Measurements from ENCODE around the gene DNM2.

Gene DNM2

DNA sequence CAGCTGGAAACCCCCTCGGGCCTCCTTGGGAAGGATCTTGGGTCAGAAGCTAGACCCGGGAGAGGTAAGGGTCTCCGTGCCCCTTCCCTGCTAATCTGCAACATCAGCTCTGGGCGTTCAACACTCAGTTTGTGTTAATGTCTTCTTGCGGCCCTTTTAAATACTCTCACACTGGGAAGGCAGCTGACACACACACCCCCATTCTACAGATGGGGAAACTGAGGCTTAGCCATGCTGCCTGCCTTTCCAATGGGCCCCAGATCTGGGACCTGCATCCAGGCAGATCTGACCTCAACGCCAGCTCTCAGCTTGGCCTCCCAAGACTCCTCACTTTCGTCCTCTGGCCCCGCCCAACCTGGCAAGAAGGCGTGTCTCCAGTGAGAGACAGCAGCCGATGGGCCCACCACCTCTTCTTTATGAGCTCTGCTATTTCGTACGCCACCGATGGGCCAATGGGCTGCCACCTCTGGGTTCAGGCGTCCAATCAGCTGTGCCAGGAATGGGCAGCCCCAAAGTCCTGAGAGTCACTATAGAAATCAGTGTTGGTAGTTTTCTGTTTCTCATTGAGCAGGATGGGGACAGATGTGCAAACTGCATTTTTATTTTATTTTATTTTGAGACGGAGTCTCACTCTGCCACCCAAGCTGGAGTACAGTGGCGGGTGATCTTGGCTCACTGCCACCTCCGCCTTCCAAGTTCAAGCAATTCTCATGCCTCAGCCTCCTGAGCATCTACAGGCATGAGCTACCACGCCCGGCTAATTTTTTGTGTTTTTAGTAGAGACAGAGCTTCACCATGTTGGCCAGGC lies 43.8 kb downstream of the DNM2 start:
- DNase-seq (ENCODE audit: low read depth), result no peak

DNA sequence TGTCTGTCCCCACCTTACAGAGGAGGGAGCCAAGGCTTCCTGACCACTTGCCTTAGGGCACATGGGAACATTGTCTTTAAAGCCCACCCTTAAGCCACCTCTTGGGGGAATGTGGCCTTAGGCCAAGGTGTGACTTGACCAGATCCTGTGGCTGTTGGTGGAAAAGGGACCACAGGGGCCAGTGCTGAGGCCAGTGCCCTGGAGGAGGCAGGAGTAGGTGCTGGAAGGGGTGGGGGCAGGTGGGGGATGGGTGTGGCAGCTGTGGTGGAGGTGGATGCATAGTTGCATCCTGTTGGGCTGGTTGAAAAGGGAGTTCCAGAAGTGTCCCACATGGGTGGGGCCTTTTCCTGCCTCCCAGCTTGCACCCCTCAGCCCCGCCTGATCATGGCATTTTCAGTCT lies 44.8 kb downstream of the DNM2 start:
- TF ChIP-seq, protein P1, sequence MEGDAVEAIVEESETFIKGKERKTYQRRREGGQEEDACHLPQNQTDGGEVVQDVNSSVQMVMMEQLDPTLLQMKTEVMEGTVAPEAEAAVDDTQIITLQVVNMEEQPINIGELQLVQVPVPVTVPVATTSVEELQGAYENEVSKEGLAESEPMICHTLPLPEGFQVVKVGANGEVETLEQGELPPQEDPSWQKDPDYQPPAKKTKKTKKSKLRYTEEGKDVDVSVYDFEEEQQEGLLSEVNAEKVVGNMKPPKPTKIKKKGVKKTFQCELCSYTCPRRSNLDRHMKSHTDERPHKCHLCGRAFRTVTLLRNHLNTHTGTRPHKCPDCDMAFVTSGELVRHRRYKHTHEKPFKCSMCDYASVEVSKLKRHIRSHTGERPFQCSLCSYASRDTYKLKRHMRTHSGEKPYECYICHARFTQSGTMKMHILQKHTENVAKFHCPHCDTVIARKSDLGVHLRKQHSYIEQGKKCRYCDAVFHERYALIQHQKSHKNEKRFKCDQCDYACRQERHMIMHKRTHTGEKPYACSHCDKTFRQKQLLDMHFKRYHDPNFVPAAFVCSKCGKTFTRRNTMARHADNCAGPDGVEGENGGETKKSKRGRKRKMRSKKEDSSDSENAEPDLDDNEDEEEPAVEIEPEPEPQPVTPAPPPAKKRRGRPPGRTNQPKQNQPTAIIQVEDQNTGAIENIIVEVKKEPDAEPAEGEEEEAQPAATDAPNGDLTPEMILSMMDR (IDR thresholded peaks at IDR 0.05; ENCODE audit: control insufficient read depth, extremely low read depth, insufficient read depth), result no peak
- no peak overlapping the region for H3K4me3 ChIP-seq (ENCODE audit: low read depth, low read length)
- no peak for DNase-seq (ENCODE audit: low read depth)

More for the DNA sequence above, 43.8 kb downstream of the DNM2 start:
- TF ChIP-seq, protein P1 (IDR thresholded peaks at IDR 0.05; ENCODE audit: control insufficient read depth, extremely low read depth, insufficient read depth), result no peak
- H3K4me3 ChIP-seq (ENCODE audit: low read depth, low read length), result no peak overlapping the region

DNA sequence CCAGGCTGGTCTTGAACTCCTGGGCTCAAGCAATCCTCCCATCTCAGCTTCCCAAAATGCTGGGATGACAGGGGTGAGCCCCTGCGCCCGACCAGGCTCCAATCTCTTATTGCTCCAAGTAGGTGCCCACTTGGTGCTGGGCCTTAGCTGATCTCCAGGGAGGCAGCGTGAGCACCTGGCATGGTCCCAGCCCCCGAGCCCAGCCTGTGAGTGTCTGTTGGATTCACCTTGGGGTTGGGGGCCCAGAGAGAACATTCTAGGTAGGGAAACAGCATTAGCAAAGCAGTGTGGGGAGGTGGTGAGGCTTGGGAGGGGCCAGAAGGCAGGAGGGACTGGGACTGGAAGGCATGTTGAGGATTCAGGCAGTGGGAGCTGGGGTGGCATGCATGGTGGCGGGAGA lies 45.5 kb downstream of the DNM2 start:
- no peak overlapping the region for H3K4me3 ChIP-seq (ENCODE audit: low read depth, low read length)
- no peak for DNase-seq (ENCODE audit: low read depth)
- TF ChIP-seq, protein P1 (IDR thresholded peaks at IDR 0.05; ENCODE audit: control insufficient read depth, extremely low read depth, insufficient read depth), result no peak

DNA sequence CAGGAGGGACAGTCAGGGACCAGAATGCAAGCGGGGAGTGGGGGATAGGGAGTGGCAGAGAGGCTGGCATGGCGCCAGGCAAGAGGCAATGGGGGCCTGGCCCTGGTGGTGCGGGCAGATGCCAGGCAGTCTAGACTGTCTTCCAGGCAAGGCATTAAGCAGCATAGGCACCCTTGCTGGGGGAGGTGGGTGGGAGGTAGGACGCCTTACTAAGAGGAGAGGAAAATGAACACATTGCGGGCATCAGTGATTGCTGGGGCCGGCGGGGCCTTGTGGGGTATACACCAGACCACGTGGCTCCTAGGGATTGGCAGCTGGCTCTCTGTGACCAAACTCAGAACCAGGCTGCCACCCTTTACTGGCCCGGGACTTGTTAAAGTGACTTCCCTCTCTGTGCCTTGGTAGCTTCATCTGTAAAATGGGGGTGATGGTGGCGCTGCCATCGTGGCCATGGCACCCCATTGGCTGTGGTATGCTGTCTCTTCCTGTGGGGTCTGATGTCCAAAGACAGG lies 46.0 kb downstream of the DNM2 start:
- TF ChIP-seq, protein P1 (IDR thresholded peaks at IDR 0.05; ENCODE audit: control insufficient read depth, extremely low read depth, insufficient read depth), result no peak
- no peak overlapping the region for H3K4me3 ChIP-seq (ENCODE audit: low read depth, low read length)
- DNase-seq (ENCODE audit: low read depth), result no peak

- no peak overlapping the region for H3K4me3 ChIP-seq (ENCODE audit: low read depth, low read length)
- DNase-seq (ENCODE audit: low read depth), result no peak
- TF ChIP-seq, protein P1 (IDR thresholded peaks at IDR 0.05; ENCODE audit: control insufficient read depth, extremely low read depth, insufficient read depth), result no peak
Observed at GRCh38 chr19:10764340-10764894, 46.5 kb downstream of the DNM2 start.

- H3K4me3 ChIP-seq (ENCODE audit: low read depth, low read length), result no peak overlapping the region
- no peak for DNase-seq (ENCODE audit: low read depth)
- TF ChIP-seq, protein P1 (IDR thresholded peaks at IDR 0.05; ENCODE audit: control insufficient read depth, extremely low read depth, insufficient read depth), result no peak
Observed at GRCh38 chr19:10766049-10766623, 48.3 kb downstream of the DNM2 start.
